Measurements from ENCODE around the gene AGK.
A peak's percentile ranks its signal among the peaks of the same experiment; 100 is the strongest.

Gene AGK

GRCh38 chr7:141649865-141650634, 98.8 kb downstream of the AGK start:
- peak; percentile 83 for DNase-seq

GRCh38 chr7:141651417-141651816, 100.2 kb downstream of the AGK start:
- no peak for DNase-seq

DNA sequence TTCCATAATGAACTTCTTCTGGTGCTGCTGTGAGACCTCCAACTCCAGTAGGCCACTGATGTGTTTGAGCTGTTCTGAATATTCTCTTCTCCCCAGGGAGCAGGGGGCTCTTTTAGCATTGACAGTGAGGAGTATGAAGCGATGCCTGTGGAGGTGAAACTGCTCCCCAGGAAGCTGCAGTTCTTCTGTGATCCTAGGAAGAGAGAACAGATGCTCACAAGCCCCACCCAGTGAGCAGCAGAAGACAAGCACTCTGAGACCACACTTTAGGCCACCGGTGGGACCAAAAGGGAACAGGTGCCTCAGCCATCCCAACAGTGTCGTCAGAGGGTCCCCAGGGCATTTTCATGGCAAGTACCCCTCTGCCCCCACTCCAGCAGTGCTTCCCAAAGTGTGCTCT, 101.5 kb downstream of the AGK start:
- no peak for DNase-seq

- DNase-seq = peak; percentile 77
Observed at GRCh38 chr7:141654551-141654950, 103.3 kb downstream of the AGK start.

- DNase-seq = no peak
Observed at GRCh38 chr7:141659501-141659900, 108.3 kb downstream of the AGK start.

DNA sequence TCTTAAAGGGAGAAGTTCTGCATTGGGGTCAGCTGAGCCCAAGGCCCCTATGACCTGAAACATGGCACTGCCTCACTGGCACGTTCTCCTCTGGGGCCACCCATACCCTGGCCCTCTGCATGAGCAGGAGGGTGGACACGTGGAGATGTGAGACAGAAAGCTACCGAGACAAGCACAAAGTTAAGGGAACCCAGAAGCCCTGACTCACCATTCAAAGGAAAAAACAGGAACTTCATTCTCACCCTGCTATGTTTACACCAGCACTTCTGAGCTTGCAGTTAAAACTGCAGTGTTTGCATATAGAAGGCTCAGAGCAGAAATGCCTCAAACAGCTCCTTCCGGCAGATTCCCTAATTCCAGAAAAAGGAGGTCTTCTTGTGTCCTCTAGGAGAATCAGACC, 109.0 kb downstream of the AGK start:
- DNase-seq = no peak

DNA sequence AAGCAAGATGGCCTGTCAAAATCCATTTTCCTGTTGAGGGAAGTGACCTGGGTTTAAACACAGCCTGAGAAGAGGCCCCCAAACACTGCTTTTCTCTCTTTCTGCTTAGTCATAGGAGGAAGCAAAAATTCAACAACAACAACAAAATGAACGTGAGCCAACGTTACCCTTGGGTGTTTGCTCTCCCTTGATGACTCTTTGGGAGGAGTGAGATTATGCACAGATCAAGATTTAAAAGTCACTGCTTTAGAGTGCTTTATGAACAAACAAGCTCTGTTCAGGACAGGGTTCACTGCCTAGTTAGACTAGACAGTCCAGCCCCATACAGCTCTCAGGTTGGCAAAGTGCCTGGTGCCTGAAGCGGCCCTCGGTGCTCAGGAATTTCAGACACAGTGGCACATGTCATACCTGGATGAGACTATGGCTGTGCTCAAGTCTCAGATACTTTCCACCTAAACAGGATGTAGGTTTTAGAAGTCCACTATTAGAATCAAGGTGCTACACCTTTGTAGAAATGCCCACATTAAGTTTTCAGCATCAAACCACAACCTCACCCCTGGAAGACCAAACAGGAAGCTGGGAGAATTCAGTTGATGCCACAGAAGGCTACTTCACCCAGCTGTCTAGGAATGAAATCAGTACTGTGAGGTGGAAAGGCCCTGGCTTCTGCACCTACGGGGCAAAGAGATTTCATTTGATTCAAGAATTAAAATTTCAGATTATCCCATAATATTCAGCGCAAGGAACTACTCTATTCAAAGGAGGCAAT, 112.1 kb downstream of the AGK start:
- DNase-seq = no peak

DNA sequence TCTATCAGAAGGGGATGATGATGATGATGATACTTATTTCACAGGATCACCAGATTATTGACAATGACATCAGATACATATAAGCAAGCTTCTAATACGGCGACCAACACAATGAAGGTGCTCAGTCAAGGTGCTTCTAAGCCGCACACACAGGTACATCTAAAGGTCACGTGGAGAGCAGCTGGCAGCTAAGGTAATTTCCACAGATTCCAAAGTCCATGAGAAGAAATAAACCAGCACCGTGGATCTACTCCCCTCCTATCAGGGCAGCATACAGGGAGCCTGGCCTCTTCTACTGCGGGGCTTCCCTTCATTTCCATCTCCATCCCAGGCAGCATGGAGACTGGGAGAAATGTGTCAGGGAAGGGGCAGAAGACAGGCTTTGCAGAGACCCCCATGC, 113.2 kb downstream of the AGK start:
- no peak for DNase-seq

DNA sequence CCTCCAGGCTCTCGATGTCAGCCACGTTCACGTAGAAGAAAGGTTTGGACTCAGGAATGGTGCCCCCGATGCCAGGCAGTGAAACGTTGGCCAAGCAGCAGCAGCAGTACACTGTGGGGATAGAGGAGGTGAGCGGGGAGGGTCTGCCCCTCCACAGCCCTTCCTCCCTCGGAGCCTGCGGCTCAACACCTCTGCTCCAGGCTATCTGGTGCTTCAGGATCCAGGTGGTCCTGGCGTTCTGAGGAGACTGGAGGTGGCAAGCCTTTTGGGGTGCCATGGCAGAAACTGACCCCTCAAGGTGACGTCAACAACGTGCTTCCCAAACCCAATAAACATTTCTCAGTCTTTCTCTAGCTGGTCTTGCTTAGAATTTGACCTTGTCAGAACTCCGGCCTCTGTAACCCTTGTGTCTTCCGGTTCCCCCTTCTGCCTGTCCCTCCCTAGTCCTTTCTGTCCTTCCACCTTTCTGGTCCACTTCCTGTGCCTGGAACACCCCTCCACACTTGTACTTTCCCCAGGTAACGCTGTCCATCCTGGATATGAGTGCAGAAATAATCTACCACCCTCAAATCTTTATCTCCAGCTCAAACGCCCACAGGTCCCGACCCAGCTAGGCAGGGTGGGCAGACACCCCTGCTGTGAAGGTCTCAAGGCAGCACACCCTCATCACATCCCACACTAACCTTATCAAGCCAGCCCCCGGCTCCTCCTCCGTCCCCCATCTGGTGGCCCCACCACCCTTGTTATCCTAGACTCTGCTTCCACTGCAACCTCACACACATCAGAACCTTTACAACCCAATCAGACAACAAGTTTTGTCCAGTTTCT, 114.2 kb downstream of the AGK start:
- DNase-seq = no peak

DNA sequence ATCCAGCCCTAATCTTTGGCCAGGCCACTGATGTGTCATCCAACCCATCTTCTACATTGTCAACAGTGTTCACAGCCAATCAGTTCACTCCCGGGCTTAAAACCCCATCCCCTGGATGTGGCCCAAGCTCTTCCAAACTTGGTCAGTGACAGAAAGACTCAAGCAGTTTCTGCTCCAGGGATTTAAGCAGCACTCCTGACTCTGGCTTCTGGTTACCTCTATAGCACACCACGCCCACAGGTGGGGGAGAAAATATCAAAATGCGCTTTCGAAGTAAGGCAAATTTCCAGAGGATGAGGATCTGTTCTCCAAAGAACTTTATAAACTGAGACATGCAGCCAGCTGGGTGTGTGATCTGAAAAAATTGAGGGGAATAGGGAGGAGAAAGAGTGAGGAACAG, 114.9 kb downstream of the AGK start:
- DNase-seq = no peak

DNA sequence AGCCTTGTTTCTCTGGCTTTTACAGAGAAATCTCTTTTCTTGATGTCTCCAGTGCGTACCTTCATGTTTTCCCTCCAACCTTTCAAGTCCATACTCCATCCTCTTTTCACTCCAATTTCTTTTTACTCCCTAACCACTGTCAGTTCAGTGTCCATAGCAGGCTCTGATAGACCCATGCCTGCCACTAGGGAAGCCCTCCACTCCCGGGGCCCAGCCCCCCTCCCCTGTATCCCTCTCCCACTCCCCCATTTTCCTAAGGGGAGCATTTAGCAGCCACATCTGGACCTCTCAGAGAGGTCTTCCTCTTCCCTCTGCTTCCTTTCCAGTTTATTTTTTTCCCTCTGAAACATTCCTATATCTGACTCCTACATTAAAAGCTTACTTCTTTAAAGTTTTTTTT, 117.6 kb downstream of the AGK start:
- DNase-seq = no peak

- DNase-seq = no peak
Observed at GRCh38 chr7:141671705-141672496, 120.7 kb downstream of the AGK start.

- no peak for DNase-seq
Observed at GRCh38 chr7:141673346-141673745, 122.1 kb downstream of the AGK start.

GRCh38 chr7:141674171-141674671, 123.0 kb downstream of the AGK start:
- DNase-seq = no peak

DNA sequence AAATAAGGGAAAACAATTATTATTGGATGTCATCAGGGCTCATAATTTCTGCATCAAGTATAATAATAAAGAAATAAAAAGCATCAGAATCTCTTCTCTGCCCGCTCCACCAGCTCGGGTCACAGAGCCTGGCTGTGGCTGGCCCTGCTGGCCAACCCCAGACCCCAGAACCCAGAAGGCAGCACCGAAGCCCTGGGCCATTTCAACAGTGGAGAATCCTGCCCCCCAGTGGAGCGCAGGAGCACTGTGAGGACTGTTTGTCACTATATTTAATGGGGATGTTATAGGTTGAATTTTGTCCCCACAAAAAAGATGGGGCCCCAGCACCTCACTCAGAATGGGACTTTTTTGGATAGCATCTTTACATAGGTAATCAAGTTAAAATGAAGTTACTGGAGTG, 123.5 kb downstream of the AGK start:
- no peak for DNase-seq

DNA sequence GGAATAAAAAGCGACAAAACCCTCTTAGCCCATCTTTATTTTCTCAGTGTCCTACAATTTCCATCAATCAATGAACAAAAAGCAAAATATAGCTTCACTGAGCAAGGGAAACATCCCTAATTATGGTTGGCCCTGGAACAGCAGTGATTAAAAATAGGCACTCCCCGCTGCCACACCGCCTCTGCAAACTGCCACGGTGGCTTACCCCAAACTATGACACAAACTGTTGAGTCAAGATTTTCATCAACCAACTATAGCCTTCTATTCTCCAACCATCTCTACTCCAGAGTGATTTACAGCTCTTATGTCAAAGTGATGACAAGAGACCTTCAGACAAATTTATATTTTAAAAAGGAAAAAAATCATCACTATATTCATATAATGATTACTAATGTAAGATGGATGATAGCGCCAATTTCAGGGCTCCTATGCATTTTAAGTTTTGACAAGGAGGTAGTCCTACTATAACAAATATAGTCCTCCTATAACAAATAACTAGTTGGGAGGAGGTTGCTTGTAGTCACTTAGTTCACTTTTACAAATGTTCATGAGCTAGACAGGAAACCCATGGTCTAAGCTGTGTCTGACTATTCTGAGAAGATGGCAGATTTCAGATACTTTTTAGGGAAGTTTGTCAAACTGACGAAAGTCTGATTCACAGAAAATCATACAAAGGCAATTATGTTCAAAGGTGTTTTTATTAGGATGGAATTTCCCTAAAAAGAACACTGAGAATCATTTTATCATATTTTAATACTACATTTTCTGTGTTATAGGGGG, 124.4 kb downstream of the AGK start:
- no peak for DNase-seq

- no peak for DNase-seq
Observed at GRCh38 chr7:141676618-141677017, 125.4 kb downstream of the AGK start.

DNA sequence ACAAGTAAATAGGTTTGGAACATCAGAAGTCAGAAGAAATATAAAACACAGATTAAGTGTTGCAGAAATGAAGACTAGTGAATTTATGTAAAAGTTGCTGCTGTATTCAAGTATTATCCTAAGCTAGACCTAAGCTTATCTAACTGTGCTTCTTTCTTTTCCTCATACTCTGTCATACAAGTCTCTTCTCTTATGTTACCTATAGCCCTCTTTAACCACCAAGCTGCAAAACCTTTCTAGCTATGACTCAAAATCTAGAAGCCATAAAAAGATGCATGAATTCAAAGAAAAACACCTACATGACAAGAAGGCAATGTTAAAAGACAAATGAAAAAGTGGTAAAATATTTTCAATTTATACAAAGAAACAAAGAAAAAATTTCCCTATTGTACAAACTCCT, 127.8 kb downstream of the AGK start:
- no peak for DNase-seq

GRCh38 chr7:141685285-141686023, 134.2 kb downstream of the AGK start:
- DNase-seq = no peak

- DNase-seq = no peak
Observed at GRCh38 chr7:141686074-141686473, 134.9 kb downstream of the AGK start.

GRCh38 chr7:141686670-141687069, 135.5 kb downstream of the AGK start:
- no peak for DNase-seq

Measured in COR-L47 (cell line).